ENCODE results near the gene CCDC74A.
"Not testable (repeated sequence)": the region's sequence is repeated elsewhere in the genome, so short reads cannot be mapped to it uniquely, and the experiment has no call there.

CCDC74A gene

GRCh38 chr2:131503587-131503986 is 24.1 kb upstream of the CCDC74A start:
- not testable (repeated sequence) for DNase-seq

- DNase-seq: not testable (repeated sequence)
Measured at GRCh38 chr2:131504082-131504750, 23.5 kb upstream of the CCDC74A start.

- no peak for DNase-seq
Measured at GRCh38 chr2:131509615-131510014, 18.1 kb upstream of the CCDC74A start.

GRCh38 chr2:131511291-131511968 is 16.3 kb upstream of the CCDC74A start:
- DNase-seq: not testable (repeated sequence)

- not testable (repeated sequence) for DNase-seq
Measured at GRCh38 chr2:131511969-131512870, 15.5 kb upstream of the CCDC74A start.

- not testable (repeated sequence) for DNase-seq
Measured at GRCh38 chr2:131514408-131515166, 13.1 kb upstream of the CCDC74A start.

GRCh38 chr2:131515235-131515634 is 12.5 kb upstream of the CCDC74A start:
- DNase-seq: not testable (repeated sequence)

- DNase-seq: no peak
Measured at GRCh38 chr2:131516011-131516410, 11.7 kb upstream of the CCDC74A start.

- not testable (repeated sequence) for DNase-seq
Measured at GRCh38 chr2:131516621-131517020, 11.1 kb upstream of the CCDC74A start.

- no peak for DNase-seq
Measured at GRCh38 chr2:131517106-131517831, 10.4 kb upstream of the CCDC74A start.

GRCh38 chr2:131517856-131518255 is 9.8 kb upstream of the CCDC74A start:
- DNase-seq: not testable (repeated sequence)

- DNase-seq: not testable (repeated sequence)
Measured at GRCh38 chr2:131518531-131518930, 9.2 kb upstream of the CCDC74A start.

GRCh38 chr2:131519466-131519865 is 8.2 kb upstream of the CCDC74A start:
- DNase-seq: no peak

GRCh38 chr2:131519871-131520470 is 7.7 kb upstream of the CCDC74A start:
- DNase-seq: not testable (repeated sequence)

- no peak for DNase-seq
Measured at GRCh38 chr2:131520526-131520925, 7.2 kb upstream of the CCDC74A start.

- not testable (repeated sequence) for DNase-seq
Measured at GRCh38 chr2:131521524-131521923, 6.2 kb upstream of the CCDC74A start.

GRCh38 chr2:131521961-131522781 is 5.5 kb upstream of the CCDC74A start:
- no peak for DNase-seq

- not testable (repeated sequence) for DNase-seq
Measured at GRCh38 chr2:131525256-131525655, 2.4 kb upstream of the CCDC74A start.

GRCh38 chr2:131528981-131529863 is 1.5 kb downstream of the CCDC74A start:
- DNase-seq: peak; percentile 13
